GM21528 (cell line): ENCODE data around the gene LGR6.

ENCODE experiments used
- ATAC-seq: cut with Tn5 transposase; IDR thresholded peaks from one replicate; pipeline ENCODE4 v1.9.1; 2021; ENCODE audit warnings: mild to moderate bottlenecking, moderate library complexity; ENCODE audit not compliant: unreplicated experiment, low FRiP score

Gene LGR6

GRCh38 chr1:202361224-202361623 lies 167.6 kb downstream of the LGR6 start:
- ATAC-seq = no peak

GRCh38 chr1:202361701-202362100 lies 168.1 kb downstream of the LGR6 start:
- no peak for ATAC-seq

- ATAC-seq = no peak
Observed at GRCh38 chr1:202362212-202362611, 168.6 kb downstream of the LGR6 start.

- ATAC-seq = no peak
Observed at GRCh38 chr1:202365092-202365815, 171.7 kb downstream of the LGR6 start.

GRCh38 chr1:202367271-202367670 lies 173.7 kb downstream of the LGR6 start:
- no peak for ATAC-seq
